Stimulated activated CD8-positive, alpha-beta memory T cell treated with anti-CD3 and anti-CD28 coated beads, Interleukin-4, amount 100 ng/mL, for 1 hour (primary cell): ENCODE data around the gene MEG3.
"Not testable (repeated sequence)": the region's sequence is repeated elsewhere in the genome, so short reads cannot be mapped to it uniquely, and the experiment has no call there.

Source experiments
- DNase-seq, 2 donors: peaks; one replicate each; pipeline ENCODE4 v3.0.0-alpha.2; 2020; ENCODE audit warnings: low read depth in 2 of 2, low spot score in 1 of 2

Gene MEG3

DNA sequence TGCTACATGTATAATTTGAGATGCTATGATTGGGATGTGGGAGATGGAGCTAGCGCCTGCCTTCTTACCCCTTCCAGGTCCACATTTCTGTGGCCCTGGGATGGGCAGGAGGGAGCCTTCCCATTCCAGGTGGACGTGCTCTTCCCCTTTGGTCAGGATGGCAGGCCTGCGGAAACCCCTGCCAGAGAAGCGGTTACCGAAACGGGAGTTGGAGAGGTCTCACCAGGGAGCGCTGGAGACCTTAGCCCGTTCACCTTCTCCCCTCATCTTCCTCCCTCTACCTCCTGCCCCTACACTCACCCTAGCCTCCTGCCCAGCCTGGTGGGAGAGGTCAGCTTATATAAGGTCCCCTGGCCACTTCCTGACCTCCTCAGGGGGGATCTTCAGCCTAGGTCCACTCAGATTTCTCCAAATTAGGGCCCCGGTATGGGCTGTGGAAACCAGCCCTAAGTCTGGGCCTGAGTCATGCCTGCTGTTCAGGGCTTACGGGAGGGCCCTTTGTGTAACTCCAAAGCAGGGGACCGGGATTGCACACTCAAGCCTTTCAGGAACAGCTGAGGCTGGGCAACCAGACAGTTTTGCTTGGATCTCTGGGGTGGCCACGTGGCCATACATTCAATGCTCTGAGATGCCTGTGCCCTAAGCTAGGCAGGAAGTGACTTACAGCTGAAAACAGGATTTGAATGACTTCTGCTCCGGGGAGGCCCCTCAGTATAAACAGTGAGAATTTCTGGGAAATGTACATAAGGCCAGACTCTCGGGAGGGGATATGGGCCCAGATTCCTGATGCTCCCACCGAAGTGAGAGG lies 10.2 kb upstream of the MEG3 start:
- DNase-seq = no peak

- DNase-seq = no peak
Observed at GRCh38 chr14:100816286-100816949, 9.5 kb upstream of the MEG3 start.

- no peak for DNase-seq
Observed at GRCh38 chr14:100816950-100817901, 8.7 kb upstream of the MEG3 start.

DNA sequence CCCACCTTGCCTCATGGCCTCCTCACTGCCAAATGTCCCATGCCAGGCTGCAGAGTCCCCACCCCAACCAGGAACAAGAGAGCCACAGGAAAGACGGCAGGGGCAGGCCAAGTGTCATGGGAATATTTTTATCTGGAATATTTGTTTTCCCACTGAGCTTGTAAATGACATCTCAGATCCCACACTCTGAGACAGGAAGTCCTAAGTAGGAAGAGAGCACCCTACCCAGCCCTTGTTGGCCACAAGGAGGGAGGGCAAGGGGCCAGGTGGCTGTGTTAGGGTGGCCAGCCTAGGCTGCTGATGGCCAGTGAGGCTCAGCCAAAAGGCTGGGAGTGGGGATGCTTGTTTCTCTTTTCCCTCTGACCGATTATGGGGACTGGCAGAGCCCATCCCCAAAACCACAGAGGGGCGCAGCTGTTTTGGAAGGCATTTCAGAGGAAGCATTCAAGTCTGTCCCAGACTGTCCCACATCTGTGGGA lies 7.7 kb upstream of the MEG3 start:
- DNase-seq = no peak

DNA sequence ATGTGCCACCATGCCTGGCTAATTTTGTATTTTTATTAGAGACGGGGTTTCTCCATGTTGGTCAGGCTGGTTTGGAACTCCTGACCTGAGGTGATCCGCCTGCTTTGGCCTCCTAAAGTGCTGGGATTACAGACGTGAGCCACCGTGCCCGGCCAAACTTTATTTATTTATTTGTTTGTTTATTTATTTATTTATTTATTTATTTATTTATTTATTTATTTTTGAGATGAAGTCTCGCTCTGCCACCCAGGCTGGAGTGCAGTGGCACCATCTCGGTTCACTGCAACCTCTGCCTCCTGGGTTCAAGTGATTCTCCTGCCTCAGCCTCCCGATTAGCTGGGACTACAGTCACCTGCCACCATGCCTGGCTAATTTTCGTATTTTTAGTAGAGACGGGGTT lies 7.0 kb upstream of the MEG3 start:
- not testable (repeated sequence) for DNase-seq

DNA sequence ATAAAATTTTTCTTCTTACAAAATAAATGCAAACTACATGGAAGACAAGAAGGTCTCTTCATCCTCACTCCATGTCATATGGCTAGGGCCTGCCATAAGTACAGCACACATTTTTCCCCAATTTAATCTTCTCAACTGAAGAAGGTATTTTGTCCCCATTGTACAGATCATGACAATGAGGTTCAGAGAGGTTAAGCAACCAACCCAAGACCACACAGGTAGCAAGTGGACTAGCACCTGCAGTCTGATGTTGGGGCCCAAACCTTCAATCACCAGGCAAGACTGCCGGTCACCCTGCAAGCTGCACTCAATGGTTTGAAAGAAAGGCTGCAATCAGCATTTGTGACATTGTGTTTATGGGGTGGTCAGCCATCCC lies 6.5 kb upstream of the MEG3 start:
- no peak for DNase-seq

- DNase-seq = no peak
Observed at GRCh38 chr14:100819829-100820475, 6.0 kb upstream of the MEG3 start.

DNA sequence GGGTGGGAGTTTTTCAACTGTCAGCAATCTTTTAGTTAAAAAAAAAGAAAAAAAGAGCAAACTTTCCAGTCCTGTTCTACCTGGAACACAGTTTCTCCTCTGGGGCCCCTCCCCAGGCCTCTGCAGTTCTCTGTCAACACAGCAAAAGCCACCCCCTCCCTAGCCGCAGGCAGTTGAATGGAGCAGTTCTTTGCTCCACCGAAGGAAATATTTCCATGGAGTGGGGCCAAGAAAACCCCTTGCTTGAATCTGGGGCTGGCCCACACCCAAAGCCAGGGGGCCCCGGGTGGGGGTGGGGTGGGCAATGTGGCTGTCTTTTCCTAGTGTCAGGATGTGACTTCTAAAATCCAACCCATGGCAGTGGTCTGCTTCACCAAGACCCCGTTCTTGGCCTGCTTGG lies 5.0 kb upstream of the MEG3 start:
- DNase-seq = no peak

GRCh38 chr14:100822013-100822412 lies 3.9 kb upstream of the MEG3 start:
- DNase-seq = no peak

DNA sequence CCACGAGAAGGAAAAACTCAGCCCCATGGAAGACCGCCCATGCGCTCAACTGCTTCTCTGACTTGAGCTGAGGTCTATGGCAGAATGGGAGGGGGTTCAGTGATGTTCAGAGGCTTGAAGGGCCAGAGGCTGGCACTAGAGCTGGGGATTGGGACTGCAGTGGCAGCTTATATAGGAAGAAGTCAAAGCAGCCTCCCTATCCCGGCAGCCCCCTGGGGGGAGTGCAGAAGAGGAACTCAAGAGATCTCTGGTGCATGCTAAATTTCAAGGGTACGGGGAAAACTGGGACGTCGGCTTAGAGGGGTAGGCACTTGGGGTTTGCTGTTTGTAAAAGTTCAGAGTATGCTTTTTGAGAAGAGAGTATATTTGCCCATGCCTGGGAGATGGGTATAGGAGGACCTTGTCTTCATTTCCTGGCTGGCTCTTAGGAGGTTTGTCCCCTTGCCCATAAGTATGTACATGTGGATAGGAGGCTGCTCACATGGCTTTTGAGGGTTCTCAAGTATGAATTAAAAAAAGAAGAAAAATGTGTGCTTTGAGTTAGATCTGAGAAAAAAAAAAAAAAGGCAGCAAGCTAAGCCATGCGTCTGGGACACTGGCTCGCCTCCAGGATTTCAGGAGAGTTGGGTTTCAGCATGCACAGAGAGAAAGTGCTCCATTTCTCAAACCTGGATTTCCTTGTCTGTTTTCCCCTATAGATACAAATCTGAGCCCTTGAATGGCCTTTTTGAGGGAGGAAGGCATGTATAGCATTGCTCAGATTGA lies 3.2 kb upstream of the MEG3 start:
- DNase-seq = no peak

GRCh38 chr14:100823413-100824080 lies 2.4 kb upstream of the MEG3 start:
- no peak for DNase-seq

DNA sequence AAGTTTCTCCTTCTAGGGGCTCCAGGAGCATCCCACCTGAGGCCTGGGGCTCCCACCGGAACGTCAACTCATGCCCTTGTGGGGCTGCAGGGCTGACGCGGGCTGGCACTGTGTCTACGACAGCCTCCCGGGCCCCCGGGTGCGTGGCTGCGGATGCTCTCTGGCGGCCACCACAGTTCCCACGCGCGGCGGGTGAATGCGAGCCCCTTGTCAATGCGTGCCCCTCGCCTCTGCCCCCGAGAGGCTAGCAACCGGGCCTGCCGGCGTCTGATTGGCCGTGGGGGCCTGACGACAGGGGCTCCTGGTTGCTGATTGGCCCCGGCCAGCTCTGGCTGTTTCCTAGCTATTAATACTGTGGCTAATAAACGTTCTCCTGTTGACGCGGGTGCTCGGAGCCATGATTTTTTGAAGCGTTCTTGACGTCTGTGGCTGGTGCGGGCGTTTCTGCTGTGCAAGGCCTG lies 1.8 kb upstream of the MEG3 start:
- no peak for DNase-seq

- DNase-seq = no peak
Observed at GRCh38 chr14:100824901-100825712, 811 bp upstream of the MEG3 start.

- no peak for DNase-seq
Observed at GRCh38 chr14:100826391-100827100, 628 bp downstream of the MEG3 start.

DNA sequence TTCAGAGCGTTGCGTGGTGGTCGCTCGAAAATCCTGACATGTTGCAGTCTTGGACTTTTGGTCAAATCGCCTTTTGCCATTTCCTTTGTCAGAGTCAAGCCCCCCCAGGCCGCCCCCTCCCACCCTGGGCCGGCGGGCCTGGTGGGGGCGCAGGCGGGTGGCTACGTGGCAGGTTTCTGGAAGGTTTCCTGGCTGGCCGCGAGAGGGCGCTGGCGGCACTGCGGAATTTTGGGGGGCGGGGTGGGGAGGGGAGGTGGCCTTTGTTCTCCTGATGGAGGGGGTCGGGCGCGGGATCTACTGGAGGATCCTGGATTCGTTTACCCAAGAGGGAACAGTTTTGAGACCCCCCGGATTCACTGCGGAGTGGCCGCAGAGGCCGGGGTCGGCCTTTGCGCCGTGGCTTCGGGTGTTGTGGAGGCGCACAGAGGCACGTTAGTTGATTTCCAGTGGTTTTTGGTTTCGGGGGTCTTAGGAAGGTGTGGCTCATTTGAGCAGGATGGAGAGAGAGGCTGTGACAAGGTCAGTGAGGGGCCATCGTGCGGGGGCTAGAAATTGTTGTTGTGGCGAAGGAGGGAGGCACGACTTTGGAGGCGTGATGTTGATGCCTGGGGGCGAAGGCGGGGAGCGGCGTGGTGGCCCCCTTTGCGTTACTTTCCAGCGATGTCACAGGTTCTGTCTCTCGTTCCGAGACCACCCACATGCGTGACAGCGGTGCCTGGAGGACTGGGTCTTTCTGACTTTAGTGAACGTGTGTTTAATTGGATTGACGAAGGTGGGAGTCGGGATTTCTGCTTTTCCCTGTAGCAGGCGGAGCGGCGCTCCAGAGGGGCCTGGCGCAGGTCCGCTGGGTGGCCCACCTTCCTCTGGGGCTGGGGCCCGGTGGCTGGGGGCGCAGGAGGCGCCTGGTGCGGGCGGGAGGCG lies 1.4 kb downstream of the MEG3 start:
- no peak for DNase-seq

- DNase-seq = no peak
Observed at GRCh38 chr14:100828031-100828769, 2.3 kb downstream of the MEG3 start.
